ENCODE data around the gene RAE1. TPM values are rescaled to one million over a fixed set of nuclear protein-coding genes. Genes with fewer than 3 reads are reported as not detected.
A peak's percentile ranks its signal among the peaks of the same experiment; 100 is the strongest.
"Not testable (repeated sequence)": the region's sequence is repeated elsewhere in the genome, so short reads cannot be mapped to it uniquely, and the experiment has no call there.

Gene RAE1
- polyA plus RNA-seq, 1 donor: 66.4 TPM

- no peak for DNase-seq
These were observed 25.3 kb upstream of the RAE1 start for GRCh38 chr20:57325632-57326356.

DNA sequence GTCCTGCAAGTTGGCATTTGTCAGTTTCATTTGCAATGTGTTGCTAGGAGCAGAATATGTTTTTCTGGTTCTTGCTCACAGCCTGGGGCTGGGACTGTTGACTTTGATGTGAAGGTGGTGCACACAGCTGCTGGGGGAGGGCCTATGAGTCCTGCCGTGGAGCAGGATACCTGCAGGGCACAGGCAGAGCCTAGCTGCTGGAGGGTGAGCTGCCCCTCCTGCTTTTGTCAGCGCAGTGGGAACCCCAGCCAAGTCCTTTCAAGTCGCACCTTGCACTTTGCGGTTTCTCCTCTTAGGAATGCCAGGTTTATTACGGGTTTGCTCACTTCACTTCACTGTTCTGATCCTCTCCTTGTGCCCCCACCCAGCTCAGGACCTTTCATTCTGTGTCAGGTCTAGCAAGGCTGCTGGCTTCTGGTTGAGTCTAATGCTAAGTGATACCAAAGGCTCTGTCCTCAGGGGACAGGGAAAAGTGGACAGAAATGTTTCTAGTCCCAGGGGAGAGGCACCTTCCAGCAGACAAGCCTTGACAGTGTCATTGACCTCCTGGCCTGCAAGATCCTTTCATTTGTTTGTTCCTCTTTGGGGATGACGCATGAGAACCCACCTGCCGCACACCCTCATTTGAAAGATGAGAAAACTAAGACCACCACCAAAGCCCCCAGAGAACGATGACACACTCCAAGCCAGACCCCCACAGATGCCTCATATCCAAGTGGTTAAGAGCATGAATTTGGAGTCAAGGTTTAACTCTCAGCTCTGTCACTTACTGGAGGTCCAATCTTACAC, 24.2 kb upstream of the RAE1 start:
- peak; percentile 53 for DNase-seq

DNA sequence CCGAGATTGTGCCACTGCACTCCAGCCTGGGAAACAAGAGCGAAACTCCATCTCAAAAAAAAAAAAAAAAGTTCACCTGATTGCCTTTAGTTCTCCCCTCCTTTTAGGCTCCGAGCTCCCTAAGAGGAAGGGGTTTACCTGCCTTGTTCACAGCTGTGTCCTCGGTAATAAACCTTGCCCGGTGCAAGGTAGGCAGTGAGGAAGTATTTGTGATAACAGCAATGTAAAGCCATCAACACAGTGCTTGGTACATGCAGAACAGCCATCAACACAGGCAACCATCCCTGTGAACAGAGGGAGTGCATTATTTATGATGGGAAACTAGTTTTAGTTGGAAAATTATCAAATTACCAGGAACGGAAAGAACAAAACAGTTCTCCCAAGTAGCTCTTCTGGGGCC, 23.2 kb upstream of the RAE1 start:
- no peak for DNase-seq

DNA sequence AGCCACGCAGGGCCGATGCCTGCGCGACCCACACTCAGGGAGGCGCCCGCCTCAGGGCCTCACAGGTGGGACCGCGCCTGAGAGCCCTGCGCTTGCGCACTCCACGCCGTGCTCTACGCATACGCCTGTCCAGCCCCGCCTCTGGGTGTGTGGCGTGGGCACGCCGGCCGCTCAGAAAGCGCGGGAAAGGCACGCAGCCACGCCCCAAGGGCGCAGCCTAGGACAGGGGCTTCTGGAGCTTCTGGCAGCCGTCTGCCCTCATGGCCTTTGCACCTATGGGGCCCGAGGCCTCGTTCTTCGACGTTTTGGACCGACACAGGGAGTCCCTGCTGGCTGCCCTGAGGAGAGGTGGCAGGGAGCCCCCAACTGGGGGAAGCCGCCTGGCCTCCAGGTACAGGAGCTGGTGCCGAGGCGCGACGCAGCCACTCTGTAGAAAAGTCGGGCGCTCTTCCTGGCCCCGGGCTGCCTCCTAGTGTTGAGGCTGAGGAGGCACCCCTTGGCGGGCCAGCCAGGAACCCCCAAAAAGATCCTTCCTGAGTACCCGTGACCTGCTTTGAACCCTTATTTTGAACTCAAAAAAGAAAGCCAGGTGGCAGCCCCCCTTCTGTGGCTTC, 21.3 kb upstream of the RAE1 start, which contains the start of gene SPO11:
Gene SPO11, plus strand, starts transcription at position 196 of the 614 bp plus-strand sequence. Its CDS starts 65 bp downstream, at position 261.
- DNase-seq: no peak

DNA sequence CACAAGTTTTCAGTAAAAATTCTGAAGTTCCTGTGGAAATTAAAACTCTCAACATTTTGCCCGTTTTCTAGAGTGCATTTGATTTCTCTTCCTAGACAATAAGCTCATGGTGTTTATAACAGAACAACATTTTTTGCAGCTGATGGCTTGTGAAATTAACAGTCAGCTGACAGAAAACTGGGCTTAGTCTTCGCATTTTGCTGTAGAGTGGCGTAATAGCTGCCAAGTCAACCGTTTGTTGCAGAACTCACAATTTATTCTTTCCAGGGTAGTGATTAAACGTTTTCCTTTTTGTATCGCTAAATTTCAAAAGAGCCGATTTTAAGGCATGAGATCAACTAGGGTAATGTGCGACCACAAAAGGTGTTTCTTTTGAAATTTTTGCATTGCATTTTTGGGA, 20.1 kb upstream of the RAE1 start:
- no peak for DNase-seq

GRCh38 chr20:57332105-57333089, 18.7 kb upstream of the RAE1 start:
- DNase-seq: no peak

- DNase-seq: no peak
These were observed 15.7 kb upstream of the RAE1 start for GRCh38 chr20:57335392-57335791.

DNA sequence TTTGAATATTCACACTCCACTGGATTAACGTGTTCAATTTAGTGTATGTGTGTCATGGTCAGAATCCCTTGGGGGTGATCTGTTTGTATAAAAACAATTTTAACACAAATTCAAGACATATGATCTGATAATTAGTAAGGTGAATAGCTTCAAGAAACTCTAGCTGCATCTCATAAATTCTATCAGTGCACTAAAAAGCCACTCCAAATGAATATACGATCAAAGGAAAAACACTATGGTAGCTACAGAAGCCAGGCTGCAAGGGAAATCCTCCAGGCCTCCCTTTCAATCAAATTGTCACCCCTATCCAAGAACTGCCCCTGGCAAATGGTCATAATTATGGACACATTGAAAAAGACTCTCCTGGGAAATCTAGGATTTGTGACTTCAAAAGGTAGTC, 9.4 kb upstream of the RAE1 start:
- no peak for DNase-seq

GRCh38 chr20:57342829-57343228, 8.2 kb upstream of the RAE1 start:
- no peak for DNase-seq

DNA sequence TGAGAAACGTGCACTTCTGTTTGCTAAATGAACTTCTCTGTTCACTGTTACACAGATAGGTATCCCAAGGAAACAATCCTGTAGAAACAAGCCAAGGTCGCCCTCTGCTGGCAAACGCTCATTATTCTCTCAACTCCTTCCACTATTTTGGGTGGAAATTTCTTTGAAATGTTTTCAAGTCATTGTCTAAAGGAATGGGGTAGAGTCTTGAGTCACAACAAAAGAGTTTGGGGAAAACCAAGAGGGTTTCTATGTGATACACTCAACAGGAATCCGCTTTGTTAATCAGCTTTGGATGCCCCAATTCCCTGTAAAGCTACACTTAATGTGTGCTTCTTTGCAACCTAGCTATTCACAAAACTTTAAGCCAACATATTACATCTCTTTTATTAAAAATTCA, 4.6 kb upstream of the RAE1 start:
- peak; percentile 76 for DNase-seq

GRCh38 chr20:57347393-57347792, 3.7 kb upstream of the RAE1 start:
- DNase-seq: no peak

DNA sequence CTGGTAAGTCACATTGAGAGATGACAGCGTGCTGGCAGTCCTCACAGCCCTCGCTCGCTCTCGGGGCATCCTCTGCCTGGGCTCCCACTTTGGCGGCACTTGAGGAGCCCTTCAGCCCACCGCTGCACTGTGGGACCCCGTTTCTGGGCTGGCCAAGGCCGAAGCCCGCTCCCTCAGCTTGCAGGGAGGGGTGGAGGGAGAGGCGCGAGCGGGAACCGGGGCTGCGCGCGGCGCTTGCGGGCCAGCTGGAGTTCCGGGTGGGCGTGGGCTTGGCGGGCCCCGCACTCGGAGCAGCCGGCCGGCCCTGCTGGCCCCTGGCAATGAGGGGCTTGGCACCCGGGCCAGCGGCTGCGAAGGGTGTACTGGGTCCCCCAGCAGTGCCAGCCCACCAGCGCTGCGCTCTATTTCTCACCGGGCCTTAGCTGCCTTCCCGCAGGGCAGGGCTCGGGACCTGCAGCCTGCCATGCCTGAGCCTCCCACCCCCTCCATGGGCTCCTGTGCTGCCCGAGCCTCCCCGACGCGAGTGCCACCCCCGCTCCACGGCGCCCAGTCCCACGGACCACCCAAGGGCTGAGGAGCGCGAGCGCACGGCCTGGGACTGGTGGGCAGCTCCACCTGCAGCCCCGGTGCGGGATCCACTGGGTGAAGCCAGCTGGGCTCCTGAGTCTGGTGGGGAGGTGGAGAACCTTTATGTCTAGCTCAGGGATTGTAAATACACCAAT, 2.7 kb upstream of the RAE1 start:
- DNase-seq: not testable (repeated sequence)

GRCh38 chr20:57348922-57349574, 2.0 kb upstream of the RAE1 start:
- not testable (repeated sequence) for DNase-seq

DNA sequence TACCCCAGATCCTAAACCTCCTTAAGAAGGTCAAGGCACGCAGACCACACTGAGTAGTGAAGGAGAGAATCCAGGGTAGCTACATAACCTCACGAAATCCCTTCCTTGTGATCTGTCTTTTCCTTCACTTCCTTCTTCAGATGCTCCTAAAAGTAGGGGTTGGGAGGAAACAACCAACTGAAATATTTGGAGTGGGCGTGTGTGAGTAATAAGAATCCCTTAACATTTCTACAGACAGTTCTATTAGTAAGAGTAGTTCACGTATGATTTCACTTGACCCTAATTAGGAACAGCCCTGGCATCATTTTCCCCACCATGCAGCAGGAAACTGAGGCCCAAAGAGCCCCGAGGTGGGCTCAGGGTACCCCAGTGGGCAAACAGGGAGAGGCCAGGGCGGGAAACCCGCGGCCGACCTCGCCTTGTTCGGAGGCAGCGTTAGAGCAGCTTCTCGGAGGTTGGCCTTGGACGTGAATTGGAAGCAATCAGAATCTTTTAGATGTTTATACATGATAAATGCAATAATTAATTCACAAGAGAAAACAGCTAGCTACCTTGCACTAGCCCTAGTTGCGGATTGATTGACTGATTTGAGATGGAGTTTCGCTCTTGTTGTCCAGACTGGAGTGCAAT, 859 bp upstream of the RAE1 start:
- DNase-seq: no peak

DNA sequence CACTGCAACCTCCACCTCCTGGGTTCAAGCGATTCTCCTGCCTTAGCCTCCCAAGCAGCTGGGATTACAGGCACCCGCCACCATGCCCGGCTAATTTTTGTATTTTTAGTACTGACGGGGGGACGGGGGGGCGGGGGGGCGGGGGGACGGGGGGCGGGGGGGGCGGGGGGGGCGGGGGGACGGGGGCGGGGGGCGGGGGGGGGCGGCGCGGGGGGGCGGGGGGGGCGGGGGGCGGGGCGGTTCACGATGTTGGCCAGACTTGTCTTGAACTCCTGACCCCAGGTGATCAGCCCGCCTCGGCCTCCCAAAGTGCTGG, 371 bp upstream of the RAE1 start:
- not testable (repeated sequence) for DNase-seq

DNA sequence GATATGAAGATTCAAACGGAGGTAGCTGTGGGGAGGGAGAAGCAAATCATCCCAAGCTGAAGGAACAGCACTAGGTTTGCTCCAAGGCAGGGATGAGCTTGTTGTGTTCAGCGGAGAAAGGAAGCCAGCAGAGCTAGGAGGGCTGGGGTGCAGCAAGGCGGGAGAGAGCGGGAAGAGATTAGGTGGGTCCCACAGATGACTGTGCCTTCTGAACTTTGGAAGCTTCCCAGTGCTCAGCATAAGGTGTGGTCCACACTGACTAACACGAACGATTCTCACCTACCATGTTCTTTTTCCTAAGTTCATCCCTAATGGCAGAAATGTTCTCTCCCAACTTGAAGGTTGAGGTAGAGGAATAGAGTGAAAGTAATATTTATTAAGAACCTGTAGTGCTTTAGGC, 1.2 kb downstream of the RAE1 start:
- DNase-seq: no peak

- DNase-seq: no peak
These were observed 2.3 kb downstream of the RAE1 start for GRCh38 chr20:57353351-57353750.

- no peak for DNase-seq
These were observed 10.5 kb downstream of the RAE1 start for GRCh38 chr20:57361517-57361916.

GRCh38 chr20:57364451-57364850, 13.4 kb downstream of the RAE1 start:
- DNase-seq: no peak

GRCh38 chr20:57369596-57369995, 18.5 kb downstream of the RAE1 start:
- no peak for DNase-seq
